Left lobe of liver (tissue), 2 donors: ENCODE data around the gene DNAJC8. TPM values are rescaled to one million over a fixed set of nuclear protein-coding genes. Genes with fewer than 3 reads are reported as not detected.

Experiments used
- ATAC-seq: fragments of 200-7000 bp; cut with Tn5 transposase; one replicate; pipeline ENCODE4 v1.9.1; 2020; ENCODE audit warnings: mild to moderate bottlenecking, moderate library complexity
- DNase-seq: peaks from one replicate; pipeline ENCODE4 v3.0.0-alpha.2; 2020; ENCODE audit warnings: low spot score
- total RNA-seq: library from RNA; stranded (reverse); gene quantifications from one replicate; pipeline ENCODE4 v1.2.1, GENCODE V29; 2021
- donor health status: DM: no; HTN: no; CAD: no; lungs with moderate emphysema.
- donor health status: DM: no; HTN: yes; CAD: no.

Gene DNAJC8
- total RNA-seq, 1 donor from 2014 or later: 23.6 TPM

DNA sequence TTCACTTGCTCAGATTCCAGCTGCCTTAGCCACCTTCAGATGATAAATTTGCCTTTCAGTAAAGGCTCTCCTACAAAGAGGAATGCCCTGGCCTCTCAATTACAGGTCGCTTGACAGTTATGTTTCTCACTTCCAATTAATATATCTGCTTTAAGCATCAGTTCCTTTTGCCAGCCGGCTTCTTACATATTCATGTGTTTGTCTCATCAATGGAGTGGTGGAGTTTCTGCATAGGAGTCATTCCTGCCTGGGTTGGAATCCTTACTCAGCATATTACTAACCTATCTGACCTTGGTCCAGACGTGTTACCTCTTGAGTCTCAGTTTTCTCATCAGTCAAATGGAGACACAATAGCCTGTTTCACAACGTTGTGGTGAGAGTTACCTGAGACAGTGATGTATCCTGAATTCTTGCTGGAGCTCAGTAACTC lies 17.1 kb upstream of the DNAJC8 start:
- ATAC-seq: no peak
- DNase-seq: no peak

DNA sequence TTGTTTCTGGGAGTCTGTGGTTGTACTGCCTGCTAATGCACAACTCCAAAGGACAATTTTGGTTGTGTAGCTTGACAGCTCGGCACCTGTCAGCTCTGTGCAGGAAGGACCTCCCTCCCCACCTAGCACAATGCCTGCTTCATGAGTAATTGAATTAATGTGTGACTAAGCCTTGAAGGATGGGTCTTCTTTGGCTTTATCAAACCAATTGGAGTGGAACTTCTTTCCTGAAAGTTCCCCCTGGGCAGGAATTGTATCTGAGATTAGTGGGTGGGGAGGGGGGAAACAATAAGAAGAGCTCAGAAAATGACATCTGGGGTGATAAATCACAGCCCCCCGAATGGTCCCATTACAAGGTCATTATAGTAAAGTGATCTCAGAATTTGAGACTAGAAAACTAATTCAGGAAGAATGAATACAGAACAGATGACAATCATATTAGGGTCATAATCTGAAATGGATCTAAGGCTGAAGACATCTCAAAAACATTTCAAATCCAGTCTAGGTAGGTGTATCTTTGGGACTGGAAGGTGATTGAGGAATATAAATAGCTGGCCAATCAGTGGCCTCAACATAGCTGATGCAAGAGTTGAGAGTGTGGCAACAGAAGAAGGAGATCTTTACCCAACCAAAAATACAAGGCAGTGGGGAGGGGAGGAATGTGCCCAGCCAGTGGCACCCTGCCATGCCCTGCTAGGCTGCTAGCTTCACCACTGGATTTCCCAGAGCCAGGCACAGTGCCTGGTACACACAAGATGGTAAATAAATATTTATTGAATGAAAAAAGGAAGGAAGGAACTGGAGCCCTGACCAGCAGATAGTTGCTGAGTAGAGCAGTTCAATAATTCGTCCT lies 16.4 kb upstream of the DNAJC8 start:
- DNase-seq (peak; percentile 95), ATAC-seq (peak; percentile 56)

DNA sequence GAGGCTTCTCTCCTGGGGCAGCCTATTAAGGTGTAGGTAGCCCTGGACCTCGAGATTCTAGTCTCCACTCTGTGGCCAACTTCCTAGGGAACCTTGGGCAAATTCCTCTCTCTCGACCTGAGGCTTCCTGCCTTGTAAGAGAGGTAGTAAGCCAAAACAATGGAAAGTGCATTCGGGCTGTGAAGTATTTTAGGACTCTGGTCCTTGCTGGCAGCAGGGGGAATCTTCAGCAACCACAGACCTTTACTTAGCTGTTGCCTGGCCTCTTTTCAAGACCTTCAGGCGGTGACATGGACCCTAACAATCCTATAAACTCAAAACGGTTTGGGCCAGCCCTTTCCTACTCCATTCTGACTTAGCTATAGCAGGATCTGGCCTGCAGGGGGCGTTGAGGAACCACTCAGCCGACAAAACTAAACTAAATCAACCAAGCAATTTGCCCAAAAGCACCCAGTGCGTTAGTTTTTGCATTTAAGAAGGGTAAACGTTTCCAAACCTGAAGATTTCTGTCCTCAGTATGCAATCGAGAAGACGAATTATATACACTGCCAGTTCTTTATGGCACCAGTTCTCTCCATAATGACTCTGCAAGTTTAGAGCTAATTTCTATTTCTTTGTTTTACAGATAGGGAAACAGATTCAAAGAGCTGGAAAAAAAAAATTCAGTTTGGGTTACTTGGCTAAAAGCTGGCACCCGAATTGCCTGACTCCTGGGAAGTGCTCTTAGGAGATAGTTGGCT lies 15.6 kb upstream of the DNAJC8 start:
- peak; percentile 86 for DNase-seq
- ATAC-seq: peak; percentile 58

DNA sequence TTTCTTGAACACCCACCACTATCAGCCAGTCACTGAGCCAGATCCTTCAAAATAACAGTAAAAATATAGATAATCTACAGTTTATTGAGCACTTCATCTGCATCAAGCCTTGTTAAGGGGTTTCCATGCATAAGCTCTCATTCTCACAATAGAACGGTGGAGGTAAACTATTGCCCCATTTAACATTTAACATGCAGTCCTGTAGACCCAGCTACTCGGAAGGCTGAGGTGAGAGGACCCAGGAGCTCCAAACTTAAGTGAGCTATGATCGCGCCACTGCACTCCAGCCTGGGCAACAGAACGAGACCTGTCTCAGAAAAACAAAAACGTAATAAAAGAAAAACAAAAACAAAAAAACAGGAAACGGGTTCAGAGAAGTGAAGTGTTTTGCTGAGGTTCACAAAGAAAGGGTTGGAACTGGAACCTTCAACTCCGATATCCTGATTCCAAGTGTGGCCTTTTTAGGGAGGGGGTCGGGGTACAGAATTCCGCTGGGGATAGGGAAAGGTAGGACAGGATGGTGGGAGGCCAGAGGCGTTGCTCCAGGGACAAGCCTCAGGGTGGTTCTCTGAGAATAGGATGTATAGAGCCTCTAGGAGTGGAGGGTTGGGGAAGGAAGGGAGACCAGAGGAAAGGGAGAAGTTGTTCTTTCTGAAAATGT lies 14.9 kb upstream of the DNAJC8 start:
- DNase-seq (no peak), ATAC-seq (no peak)

DNA sequence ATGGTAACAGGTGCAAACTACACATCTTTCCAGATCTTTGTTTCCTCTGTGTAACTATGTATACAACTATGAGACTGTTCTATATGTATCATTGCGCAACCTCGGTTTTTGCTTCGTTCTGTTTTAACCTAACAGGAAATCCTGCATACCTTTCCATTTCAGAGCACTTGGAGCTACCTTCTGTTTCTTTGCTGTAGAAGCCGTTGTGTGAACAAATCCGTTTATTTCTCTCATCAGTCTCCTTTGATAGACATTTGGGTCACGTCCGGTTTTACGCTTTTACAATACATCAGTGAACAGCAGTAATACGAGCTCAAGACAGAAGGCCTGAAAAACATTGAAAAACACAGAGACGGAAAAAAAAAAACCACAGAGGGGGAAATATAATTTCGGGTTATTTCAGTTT lies 13.6 kb upstream of the DNAJC8 start:
- no peak for ATAC-seq
- no peak for DNase-seq

DNA sequence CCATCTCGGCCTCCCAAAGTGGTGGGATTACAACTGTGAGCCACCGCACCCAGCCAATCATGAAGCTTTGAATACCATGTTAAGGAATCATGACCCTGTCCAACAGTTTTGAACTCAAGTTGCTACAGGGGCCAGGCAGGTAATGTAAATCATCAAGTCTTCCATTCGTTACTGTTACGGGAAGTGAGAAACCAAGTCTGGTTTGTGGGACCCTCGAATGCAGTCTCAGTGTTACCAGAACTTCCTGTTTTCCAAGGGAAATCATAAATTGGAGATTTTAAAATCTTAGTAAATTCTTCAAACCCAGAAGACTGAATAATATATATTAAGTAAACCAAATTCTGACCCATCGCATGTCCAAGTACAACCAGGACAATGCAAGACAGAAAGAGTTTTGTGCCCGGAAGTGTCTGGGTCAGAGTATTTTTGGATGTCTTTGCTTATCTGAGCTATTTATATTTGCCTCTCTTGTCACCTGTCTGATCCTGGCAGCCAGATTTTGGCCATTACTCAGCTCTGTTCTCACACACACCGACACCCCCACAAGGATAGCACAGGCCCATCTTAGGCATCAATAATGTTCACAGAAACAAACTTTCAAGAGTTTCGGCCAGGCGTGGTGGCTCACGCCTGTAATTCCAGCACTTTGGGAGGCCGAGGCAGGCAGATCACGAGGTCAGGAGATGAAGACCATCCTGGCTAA lies 11.9 kb upstream of the DNAJC8 start:
- ATAC-seq: peak; percentile 3

DNA sequence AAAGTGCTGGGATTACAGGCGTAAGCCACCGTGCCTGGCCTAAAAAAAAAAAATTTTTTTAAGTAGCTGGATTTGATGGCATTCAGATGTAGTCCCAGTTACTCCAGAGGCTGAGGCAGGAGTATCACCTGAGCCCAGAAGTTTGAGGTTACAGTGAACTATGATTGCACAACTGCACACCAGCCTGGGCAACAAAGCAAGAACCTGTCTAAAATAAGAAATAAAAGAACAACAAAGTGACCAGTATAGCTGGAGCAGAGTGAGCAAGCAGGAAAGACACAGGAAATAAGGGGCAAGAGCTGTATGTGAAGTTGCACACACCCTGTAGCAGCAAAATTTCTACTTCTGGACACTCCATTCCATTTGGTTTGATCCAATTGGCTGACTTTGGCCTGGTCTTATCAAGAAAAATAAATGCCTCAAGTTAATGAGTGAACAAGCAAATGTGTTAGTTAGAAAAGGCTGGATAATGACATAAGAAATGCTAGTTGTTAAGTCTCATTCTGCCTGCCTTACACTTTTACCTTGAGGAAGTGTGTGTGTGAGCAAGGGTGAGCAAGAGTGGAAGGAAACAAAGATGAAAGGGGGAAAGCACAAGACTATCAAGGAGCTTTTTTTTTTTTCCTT lies 11.0 kb upstream of the DNAJC8 start:
- peak; percentile 2 for ATAC-seq
- DNase-seq: peak; percentile 46

More for the DNA sequence above, 11.9 kb upstream of the DNAJC8 start:
- peak; percentile 61 for DNase-seq

DNA sequence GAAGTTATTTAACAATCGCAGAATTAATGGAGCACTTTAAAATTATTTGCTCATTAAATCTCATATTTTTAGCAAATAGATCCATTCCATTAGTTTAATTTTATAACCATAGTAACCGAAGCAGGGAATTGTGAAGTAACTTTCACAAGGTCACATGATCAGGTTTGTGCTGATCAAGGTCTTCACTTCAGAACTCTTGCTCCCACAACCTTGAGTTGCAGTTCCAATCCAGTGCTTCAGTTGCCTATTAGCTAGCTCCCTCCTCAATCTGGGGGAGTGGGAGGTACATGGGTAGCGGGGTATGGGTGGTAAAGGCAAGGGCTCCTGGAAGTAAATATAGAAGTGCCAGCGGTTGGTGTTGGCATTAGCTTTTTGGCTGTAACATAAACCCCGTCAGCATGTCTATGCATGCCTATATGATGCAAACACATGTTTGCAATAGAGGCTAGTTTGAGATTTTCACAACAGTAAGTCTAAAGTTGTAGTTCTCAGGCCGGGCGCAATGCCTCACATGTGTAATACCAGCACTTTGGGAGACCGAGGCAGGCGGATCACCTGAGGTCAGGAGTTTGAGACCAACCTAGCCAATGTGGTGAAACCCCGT lies 8.9 kb upstream of the DNAJC8 start:
- DNase-seq (no peak), ATAC-seq (no peak)

DNA sequence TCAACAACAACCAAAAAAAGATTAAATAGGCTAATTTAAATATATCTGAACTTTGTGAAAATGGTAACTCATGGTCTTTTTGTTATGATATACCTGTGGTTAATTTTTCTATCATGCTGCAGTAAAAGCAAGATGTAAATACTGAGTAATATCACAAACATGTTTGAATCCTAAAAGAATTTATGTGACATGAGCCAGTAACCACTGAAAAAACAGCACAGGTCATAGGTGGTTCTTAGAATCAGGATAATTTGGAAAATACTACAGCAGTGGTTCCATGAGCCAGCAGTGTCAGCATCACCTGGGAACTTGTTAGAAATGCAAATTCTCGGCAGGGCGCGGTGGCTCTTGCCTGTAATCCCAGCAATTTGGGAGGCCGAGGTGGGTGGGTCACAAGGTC lies 7.2 kb upstream of the DNAJC8 start:
- no peak for ATAC-seq
- no peak for DNase-seq

DNA sequence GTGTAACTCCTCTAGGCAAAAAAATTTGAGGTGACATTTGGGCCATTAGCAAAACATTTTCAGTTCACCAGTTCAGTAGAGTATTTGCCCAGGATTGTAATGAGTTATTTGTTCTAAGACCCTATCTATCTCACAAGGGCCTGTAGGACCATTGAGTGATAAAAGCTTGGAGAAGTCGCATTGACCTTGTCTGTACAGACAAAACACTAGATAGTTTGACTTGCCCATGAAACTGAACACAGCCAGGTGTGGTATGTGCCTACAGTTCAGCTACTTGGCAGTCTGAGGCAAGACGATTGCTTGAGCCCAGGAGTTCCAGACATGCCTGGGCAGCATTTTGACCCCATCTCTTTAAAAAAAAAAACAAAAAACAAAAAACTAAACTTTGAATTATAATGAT lies 6.2 kb upstream of the DNAJC8 start:
- no peak for ATAC-seq
- DNase-seq: no peak

DNA sequence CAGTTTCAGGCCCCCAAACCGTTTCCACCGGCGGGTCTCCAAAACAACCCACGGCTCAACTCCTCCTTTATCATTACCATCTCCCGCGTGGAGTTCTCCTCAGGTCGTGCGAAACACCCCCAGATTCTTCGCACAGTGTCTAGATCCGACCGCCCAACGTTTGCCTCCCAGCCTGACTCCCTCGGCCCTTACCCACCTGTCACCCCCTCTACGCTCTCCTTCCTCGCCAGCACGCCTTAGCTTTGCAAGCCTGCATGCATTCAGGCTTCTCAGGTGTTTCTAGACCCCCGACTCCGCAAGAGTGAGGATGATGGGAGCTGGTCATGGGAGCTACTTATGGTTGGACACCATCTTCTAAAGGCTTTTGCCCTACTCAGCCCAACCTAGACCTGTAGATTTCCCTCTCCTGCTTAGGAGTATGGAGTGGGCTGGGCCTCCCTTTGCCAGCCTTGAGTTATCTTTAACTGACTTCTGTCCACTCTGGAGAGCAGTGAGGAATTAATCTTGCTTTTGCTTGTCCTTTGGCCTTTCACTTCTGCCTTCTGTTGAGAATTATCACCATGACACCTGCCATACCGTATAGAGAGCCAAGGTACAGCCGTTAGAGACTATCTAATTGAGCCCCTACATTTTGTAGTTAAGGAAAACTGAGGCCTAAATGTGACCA lies 4.0 kb upstream of the DNAJC8 start:
- no peak for ATAC-seq
- no peak for DNase-seq

DNA sequence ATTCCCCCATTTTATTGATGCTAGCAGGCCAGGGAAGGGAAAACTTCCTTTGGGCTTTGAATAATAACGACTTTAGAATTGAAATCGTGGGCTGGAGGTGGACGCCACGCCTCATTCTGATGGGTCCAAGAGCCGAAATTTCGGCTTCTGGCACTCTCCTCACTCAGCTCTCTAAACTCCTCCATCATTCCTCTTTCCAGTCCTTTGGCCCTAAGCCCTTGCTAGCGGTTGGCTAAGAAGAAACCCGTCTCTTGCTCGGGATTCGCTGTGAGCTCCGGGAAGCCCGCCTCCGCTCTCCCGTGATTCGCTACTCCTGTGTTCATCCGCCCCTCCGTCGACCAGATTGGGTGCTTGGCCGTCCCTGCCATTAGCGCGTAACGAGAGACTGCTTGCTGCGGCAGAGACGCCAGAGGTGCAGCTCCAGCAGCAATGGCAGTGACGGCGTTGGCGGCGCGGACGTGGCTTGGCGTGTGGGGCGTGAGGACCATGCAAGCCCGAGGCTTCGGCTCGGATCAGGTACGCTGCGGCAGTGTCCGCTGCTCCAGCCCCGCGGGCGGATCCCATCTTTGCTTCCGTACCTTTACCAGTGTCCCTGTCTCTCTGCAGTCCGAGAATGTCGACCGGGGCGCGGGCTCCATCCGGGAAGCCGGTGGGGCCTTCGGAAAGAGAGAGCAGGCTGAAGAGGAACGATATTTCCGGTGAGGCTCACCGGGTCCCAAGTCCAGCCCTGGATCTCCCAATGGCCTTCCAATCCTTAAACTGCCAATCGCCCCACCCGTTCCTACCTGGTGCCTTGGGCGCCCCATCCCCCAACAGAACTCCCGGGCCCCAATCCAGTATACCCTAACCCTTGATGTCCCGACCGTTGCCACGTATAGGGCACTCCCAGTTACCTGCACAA lies 3.2 kb upstream of the DNAJC8 start, which contains the start of gene ATP5IF1:
TSS of gene ATP5IF1 (plus strand) at position 370 of the 901 bp plus-strand sequence. CDS start at position 430, 60 bp downstream.
- ATAC-seq (peak; percentile 93), DNase-seq (peak; percentile 98)

DNA sequence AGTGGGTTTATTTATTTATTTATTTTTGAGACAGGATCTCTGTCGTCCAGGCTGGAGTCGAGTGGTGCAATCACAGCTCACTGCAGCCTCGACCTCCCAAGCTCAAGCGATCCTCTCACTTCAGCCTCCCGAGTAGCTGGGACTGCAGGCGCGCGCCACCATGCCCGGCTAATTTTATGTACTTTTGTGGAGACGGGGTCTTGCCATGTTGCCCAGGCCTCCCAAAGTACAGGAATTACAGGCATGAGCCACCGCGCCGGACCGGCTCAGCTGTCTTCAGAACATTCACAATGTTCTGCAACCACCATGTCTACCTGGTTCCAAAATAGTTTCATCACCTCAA lies 406 bp upstream of the DNAJC8 start:
- ATAC-seq: no peak
- peak; percentile 54 for DNase-seq

DNA sequence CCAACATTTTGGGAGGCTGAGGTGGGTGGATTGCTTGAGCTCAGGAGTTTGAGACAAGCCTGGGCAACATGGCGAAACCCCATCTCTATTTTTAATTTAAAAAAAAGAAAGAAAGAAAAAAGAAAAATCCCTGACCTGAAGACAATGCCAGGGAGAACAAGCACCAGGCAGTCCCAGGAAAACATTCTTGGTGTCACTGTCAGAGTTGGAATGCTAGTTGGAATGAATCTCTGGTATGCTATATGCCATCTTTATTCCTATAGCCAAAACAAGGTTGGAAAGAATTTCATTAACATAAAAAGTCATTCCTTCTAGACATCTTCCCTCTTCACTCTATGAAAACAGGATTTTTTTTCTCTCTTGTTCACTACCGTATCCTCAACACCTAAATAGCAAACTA lies 2.8 kb downstream of the DNAJC8 start:
- DNase-seq: no peak
- ATAC-seq: no peak

DNA sequence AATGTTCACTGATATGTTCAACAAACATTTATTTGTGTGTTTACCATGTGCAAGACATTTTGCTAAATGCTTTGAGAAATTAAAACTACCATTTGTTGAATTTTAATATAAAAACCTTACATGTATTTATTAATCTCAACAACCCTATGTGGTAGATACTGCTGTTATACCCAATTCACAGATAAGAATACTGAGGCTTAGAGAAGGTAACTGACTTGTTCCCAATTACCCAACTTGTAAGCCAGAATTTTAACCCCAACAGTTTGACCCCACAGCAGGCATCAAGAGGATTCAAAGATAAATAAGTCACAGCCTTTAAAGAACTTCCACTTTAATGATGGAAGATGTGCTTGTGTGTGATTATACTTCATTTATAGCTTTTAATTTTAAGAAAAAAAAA lies 3.7 kb downstream of the DNAJC8 start:
- DNase-seq: no peak
- no peak for ATAC-seq

DNA sequence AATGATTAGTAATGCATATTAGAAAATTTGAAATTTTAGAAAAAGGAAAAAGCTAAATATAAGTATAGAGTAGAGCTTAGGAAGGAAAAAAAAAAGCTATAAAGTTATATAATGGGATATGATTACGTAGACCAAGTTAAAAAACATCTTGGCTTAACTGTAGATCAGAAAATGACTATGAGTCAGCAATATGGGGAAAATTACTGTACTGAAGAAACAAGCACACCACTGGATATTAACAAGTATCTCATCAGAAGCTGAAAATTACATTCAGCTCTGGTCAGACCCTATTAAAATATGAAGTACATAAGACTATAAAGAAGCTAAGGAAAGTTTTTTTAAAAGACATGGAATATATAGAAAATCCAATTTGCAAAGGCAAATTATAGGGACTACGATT lies 19.5 kb downstream of the DNAJC8 start:
- DNase-seq (no peak), ATAC-seq (no peak)

DNA sequence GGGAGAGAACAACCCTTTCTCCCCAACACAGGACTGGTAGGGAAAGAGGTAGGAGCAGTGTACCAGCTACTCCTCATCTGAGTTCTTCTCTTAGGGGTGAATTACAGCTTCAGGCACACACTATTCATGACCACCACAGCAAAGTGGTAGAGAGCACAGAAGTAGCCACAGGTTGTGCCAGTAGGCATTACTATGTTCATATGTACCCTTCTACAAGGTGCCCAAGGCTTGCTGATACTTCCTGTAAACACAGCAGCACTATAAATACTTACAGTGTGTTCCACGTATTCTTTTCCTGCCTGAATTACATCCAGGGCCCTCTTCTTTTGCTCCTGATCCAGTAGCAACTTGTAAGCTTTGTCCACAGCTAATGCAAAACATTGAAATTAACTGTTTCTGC lies 23.1 kb downstream of the DNAJC8 start:
- no peak for ATAC-seq
- no peak for DNase-seq

DNA sequence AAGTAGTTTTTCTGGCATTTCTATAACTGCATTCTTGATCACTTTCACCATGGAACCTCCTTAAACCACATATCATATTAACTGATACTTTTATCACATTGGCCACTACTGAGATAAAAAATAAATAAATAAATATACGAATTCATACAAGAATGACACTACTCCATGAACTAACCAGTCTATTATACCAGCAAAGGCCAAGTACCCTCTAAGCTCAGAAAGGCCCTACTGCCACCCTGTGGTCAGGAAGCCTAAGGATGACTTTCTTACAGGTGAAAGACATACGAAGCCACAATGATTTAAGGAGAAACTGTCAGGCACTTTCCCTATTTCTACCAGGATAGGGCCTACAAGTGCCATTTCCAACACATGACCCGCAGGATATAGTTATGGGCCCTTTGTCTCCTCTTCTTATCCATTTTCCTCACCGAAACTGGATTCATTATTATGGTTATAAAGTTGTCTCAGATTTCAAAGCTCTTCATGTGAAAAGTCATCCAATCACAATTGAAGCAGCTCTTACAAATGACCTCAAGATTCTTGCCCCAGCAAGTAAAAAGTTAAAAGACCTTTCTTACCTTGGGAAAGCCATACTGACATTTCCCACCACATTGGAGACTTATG lies 23.9 kb downstream of the DNAJC8 start:
- ATAC-seq: peak; percentile 83
- no peak for DNase-seq
